ENCODE data around the gene ZNF821. TPM values are rescaled to one million over a fixed set of nuclear protein-coding genes. Genes with fewer than 3 reads are reported as not detected.

Gene ZNF821
- total RNA-seq, 2 donors from 2014 or later: 8.6 to 8.9 TPM

GRCh38 chr16:71852561-71852960 lies 31.4 kb downstream of the ZNF821 start:
- DNase-seq (no peak), ATAC-seq (no peak)
- WGBS, 2 donors: 98 to 100% methylated on average over 4 of the region's 4 CpGs
- Histone ChIP-seq H3K36me3 (replicated peaks in 1 of 2; ENCODE audit: insufficient read depth in 1 of 2, low read depth in 2 of 2) (peaks cover 0 to 18% of the 10 kb centered on the region in 2 donors), H3K27me3 (no peaks in the 10 kb centered on the region), H3K27ac (no peak overlapping the region), H3K9me3 (no peaks in the 10 kb centered on the region), H3K4me3 (no peak overlapping the region), H3K4me1 (peaks cover 23% of the 10 kb centered on the region)
- TF ChIP-seq POLR2A (IDR thresholded peaks at IDR 0.05) (no peak), CTCF (IDR thresholded peaks at IDR 0.05) (no peak)
- intact Hi-C loops (cut with DNase I): no loop called here

GRCh38 chr16:71852158-71852557 lies 31.8 kb downstream of the ZNF821 start:
- H3K36me3 ChIP-seq (replicated peaks in 1 of 2; ENCODE audit: insufficient read depth in 1 of 2, low read depth in 2 of 2): peaks cover 0 to 18% of the 10 kb centered on the region in 2 donors
- no peak for TF ChIP-seq CTCF (IDR thresholded peaks at IDR 0.05)
- TF ChIP-seq POLR2A (IDR thresholded peaks at IDR 0.05): no peak
- no peaks in the 10 kb centered on the region for H3K9me3 ChIP-seq
- ATAC-seq (no peak), DNase-seq (no peak)
- intact Hi-C loops (cut with DNase I): no loop called here
- H3K4me1 ChIP-seq: peaks cover 27% of the 10 kb centered on the region
- WGBS, 2 donors: 68 to 85% methylated on average over 3 of the region's 3 CpGs
- H3K27me3 ChIP-seq: no peaks in the 10 kb centered on the region
- no peak overlapping the region for H3K4me3 ChIP-seq
- no peak overlapping the region for H3K27ac ChIP-seq

- DNase-seq (no peak), ATAC-seq (no peak)
- no peak overlapping the region for H3K27ac ChIP-seq
- 88 to 96% methylated on average over 7 to 8 of the region's 8 CpGs for WGBS, 2 donors
- peaks cover 31% of the 10 kb centered on the region for H3K4me1 ChIP-seq
- no peaks in the 10 kb centered on the region for H3K9me3 ChIP-seq
- H3K36me3 ChIP-seq (replicated peaks in 1 of 2; ENCODE audit: insufficient read depth in 1 of 2, low read depth in 2 of 2): peaks cover 0 to 18% of the 10 kb centered on the region in 2 donors
- H3K27me3 ChIP-seq: no peaks in the 10 kb centered on the region
- H3K4me3 ChIP-seq: no peak overlapping the region
- intact Hi-C loops (cut with DNase I): no loop called here
- no peak for TF ChIP-seq POLR2A (IDR thresholded peaks at IDR 0.05)
- TF ChIP-seq CTCF (IDR thresholded peaks at IDR 0.05): no peak
Measured at GRCh38 chr16:71851746-71852145, 32.2 kb downstream of the ZNF821 start.

GRCh38 chr16:71848622-71849021 lies 35.4 kb downstream of the ZNF821 start:
- no peak for TF ChIP-seq POLR2A (IDR thresholded peaks at IDR 0.05)
- no peak for TF ChIP-seq CTCF (IDR thresholded peaks at IDR 0.05)
- no peaks in the 10 kb centered on the region for H3K9me3 ChIP-seq
- peaks cover 0 to 18% of the 10 kb centered on the region in 2 donors for H3K36me3 ChIP-seq (replicated peaks in 1 of 2; ENCODE audit: insufficient read depth in 1 of 2, low read depth in 2 of 2)
- no peak overlapping the region for H3K27ac ChIP-seq
- H3K27me3 ChIP-seq: no peaks in the 10 kb centered on the region
- H3K4me1 ChIP-seq: peaks cover 33% of the 10 kb centered on the region
- intact Hi-C loops (cut with DNase I): no loop called here
- DNase-seq (no peak), ATAC-seq (no peak)
- no peak overlapping the region for H3K4me3 ChIP-seq
- 85 to 86% methylated on average over 6 of the region's 6 CpGs for WGBS, 2 donors

GRCh38 chr16:71847096-71847495 lies 36.9 kb downstream of the ZNF821 start:
- DNase-seq: no peak
- no peaks in the 10 kb centered on the region for H3K9me3 ChIP-seq
- H3K4me1 ChIP-seq: peaks cover 19% of the 10 kb centered on the region
- no peaks in the 10 kb centered on the region for H3K27me3 ChIP-seq
- H3K27ac ChIP-seq: no peak overlapping the region
- TF ChIP-seq CTCF (IDR thresholded peaks at IDR 0.05) (no peak), POLR2A (IDR thresholded peaks at IDR 0.05) (no peak)
- intact Hi-C loops (cut with DNase I): no loop called here
- ATAC-seq: no peak
- 45 to 53% methylated on average over 3 of the region's 3 CpGs for WGBS, 2 donors
- H3K36me3 ChIP-seq (replicated peaks in 1 of 2; ENCODE audit: insufficient read depth in 1 of 2, low read depth in 2 of 2): peaks cover 0 to 18% of the 10 kb centered on the region in 2 donors
- H3K4me3 ChIP-seq: no peak overlapping the region

Data from body of pancreas (tissue), 4 donors.